ENCODE data around the gene ZNF467. TPM values are rescaled to one million over a fixed set of nuclear protein-coding genes. Genes with fewer than 3 reads are reported as not detected.

Gene ZNF467
- total RNA-seq, 5 donors from 2014 or later (not counting 1 experiment from before 2014, with no cell fraction given) = 3.0 to 5.3 (median 4.5) TPM

DNA sequence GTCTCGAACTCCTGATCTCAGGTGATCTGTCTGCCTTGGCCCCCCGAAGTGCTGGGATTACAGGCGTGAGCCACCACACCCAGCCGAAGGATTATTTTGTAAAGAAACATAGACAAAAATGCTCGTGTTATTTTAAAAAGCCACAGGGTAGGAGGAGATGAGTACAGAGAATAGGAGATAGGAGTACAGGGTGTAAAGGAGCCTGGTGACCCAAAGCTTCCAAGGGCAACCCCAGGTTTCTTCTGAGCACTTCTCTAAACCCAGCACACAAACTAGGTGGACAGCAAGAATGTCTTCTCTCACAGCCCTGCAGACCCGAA is 54.7 kb downstream of the ZNF467 start:
- H3K36me3 Mint-ChIP-seq = peaks cover 24% of the 10 kb centered on the region
- H3K36me3 ChIP-seq (ENCODE audit: control insufficient read depth in 2 of 2, extremely low read depth in 1 of 2, insufficient read depth in 1 of 2, low read length in 1 of 2) = peaks cover 14 to 24% of the 10 kb centered on the region in 2 donors
- ATAC-seq (replicated peaks in 1 of 4) (no peak), DNase-seq (no peak)
- no peaks in the 10 kb centered on the region for H3K9me3 ChIP-seq
- no peak overlapping the region for H3K27ac Mint-ChIP-seq
- 100% methylated on average over 3 of the region's 6 CpGs for WGBS (ENCODE audit: insufficient coverage)
- no peak overlapping the region for H3K4me3 Mint-ChIP-seq
- peaks cover 0 to 28% of the 10 kb centered on the region in 2 experiments for H3K4me1 ChIP-seq (ENCODE audit: control insufficient read depth in 1 of 2, extremely low read depth in 1 of 2, insufficient read depth in 2 of 2, low read length in 2 of 2)
- peaks cover 19 to 28% (median 24%) of the 10 kb centered on the region in 3 donors for H3K4me1 Mint-ChIP-seq
- H3K27ac ChIP-seq (ENCODE audit: low read length) = no peak overlapping the region
- peaks cover 0 to 6% of the 10 kb centered on the region in 2 experiments for H3K27me3 ChIP-seq (replicated peaks in 1 of 2; ENCODE audit: control insufficient read depth in 2 of 2, extremely low read depth in 1 of 2, insufficient read depth in 2 of 2, low read length in 1 of 2)
- no peaks in the 10 kb centered on the region for H3K27me3 Mint-ChIP-seq
- H3K4me3 ChIP-seq (ENCODE audit: control insufficient read depth in 1 of 2, extremely low read depth in 1 of 2, low read length in 1 of 2) = no peak overlapping the region
- POLR2A ChIA-PET = no interaction called here
- CTCF ChIA-PET = no interaction called here
- H3K9me3 Mint-ChIP-seq = no peaks in the 10 kb centered on the region

GRCh38 chr7:149717481-149717880 is 55.9 kb downstream of the ZNF467 start:
- Histone ChIP-seq H3K4me3 (ENCODE audit: control insufficient read depth in 1 of 2, extremely low read depth in 1 of 2, low read length in 1 of 2) (no peak overlapping the region), H3K27me3 (replicated peaks in 1 of 2; ENCODE audit: control insufficient read depth in 2 of 2, extremely low read depth in 1 of 2, insufficient read depth in 2 of 2, low read length in 1 of 2) (peaks cover 0 to 8% of the 10 kb centered on the region in 2 experiments), H3K36me3 (ENCODE audit: control insufficient read depth in 2 of 2, extremely low read depth in 1 of 2, insufficient read depth in 1 of 2, low read length in 1 of 2) (peaks cover 10 to 12% of the 10 kb centered on the region in 2 donors), H3K4me1 (ENCODE audit: control insufficient read depth in 1 of 2, extremely low read depth in 1 of 2, insufficient read depth in 2 of 2, low read length in 2 of 2) (peaks cover 0 to 30% of the 10 kb centered on the region in 2 experiments), H3K27ac (ENCODE audit: low read length) (no peak overlapping the region), H3K9me3 (no peaks in the 10 kb centered on the region)
- no peak for DNase-seq
- ChIA-PET POLR2A (no interaction called here), CTCF (no interaction called here)
- H3K4me3 Mint-ChIP-seq = no peak overlapping the region
- no peak for ATAC-seq (replicated peaks in 1 of 4)
- H3K27me3 Mint-ChIP-seq = no peaks in the 10 kb centered on the region
- H3K9me3 Mint-ChIP-seq = no peaks in the 10 kb centered on the region
- 95% methylated on average over 5 of the region's 5 CpGs for WGBS (ENCODE audit: insufficient coverage)
- peak overlapping the region in 1 of 2 donors; percentile 42 for H3K27ac Mint-ChIP-seq
- peaks cover 16% of the 10 kb centered on the region for H3K36me3 Mint-ChIP-seq
- H3K4me1 Mint-ChIP-seq = peaks cover 19 to 33% (median 24%) of the 10 kb centered on the region in 3 donors

GRCh38 chr7:149716932-149717307 is 56.5 kb downstream of the ZNF467 start:
- ChIA-PET CTCF (no interaction called here), POLR2A (interaction anchor here in 1 of 2 donors (0.6 kb wide), 1 partner anchor 110 kb away, joined by 3 read pairs; no protein-coding TSS in a partner anchor)
- Histone ChIP-seq H3K36me3 (ENCODE audit: control insufficient read depth in 2 of 2, extremely low read depth in 1 of 2, insufficient read depth in 1 of 2, low read length in 1 of 2) (peaks cover 7 to 10% of the 10 kb centered on the region in 2 donors), H3K27me3 (replicated peaks in 1 of 2; ENCODE audit: control insufficient read depth in 2 of 2, extremely low read depth in 1 of 2, insufficient read depth in 2 of 2, low read length in 1 of 2) (peaks cover 0 to 8% of the 10 kb centered on the region in 2 experiments), H3K4me3 (ENCODE audit: control insufficient read depth in 1 of 2, extremely low read depth in 1 of 2, low read length in 1 of 2) (no peak overlapping the region), H3K27ac (ENCODE audit: low read length) (no peak overlapping the region), H3K9me3 (no peaks in the 10 kb centered on the region), H3K4me1 (ENCODE audit: control insufficient read depth in 1 of 2, extremely low read depth in 1 of 2, insufficient read depth in 2 of 2, low read length in 2 of 2) (peaks cover 0 to 30% of the 10 kb centered on the region in 2 experiments)
- Mint-ChIP-seq H3K4me3 (peak overlapping the region; percentile 85 to 86 (median 85)), H3K27me3 (no peaks in the 10 kb centered on the region), H3K36me3 (peaks cover 16% of the 10 kb centered on the region), H3K9me3 (peaks cover 0 to 1% (median under 1%) of the 10 kb centered on the region in 3 donors), H3K27ac (peak overlapping the region; percentile 86 to 92), H3K4me1 (peaks cover 19 to 33% (median 24%) of the 10 kb centered on the region in 3 donors)
- ATAC-seq (replicated peaks in 1 of 4) = no peak
- whole genome bisulfite sequencing (ENCODE audit: insufficient coverage) = 95% methylated on average over 4 of the region's 4 CpGs
- no peak for DNase-seq

DNA sequence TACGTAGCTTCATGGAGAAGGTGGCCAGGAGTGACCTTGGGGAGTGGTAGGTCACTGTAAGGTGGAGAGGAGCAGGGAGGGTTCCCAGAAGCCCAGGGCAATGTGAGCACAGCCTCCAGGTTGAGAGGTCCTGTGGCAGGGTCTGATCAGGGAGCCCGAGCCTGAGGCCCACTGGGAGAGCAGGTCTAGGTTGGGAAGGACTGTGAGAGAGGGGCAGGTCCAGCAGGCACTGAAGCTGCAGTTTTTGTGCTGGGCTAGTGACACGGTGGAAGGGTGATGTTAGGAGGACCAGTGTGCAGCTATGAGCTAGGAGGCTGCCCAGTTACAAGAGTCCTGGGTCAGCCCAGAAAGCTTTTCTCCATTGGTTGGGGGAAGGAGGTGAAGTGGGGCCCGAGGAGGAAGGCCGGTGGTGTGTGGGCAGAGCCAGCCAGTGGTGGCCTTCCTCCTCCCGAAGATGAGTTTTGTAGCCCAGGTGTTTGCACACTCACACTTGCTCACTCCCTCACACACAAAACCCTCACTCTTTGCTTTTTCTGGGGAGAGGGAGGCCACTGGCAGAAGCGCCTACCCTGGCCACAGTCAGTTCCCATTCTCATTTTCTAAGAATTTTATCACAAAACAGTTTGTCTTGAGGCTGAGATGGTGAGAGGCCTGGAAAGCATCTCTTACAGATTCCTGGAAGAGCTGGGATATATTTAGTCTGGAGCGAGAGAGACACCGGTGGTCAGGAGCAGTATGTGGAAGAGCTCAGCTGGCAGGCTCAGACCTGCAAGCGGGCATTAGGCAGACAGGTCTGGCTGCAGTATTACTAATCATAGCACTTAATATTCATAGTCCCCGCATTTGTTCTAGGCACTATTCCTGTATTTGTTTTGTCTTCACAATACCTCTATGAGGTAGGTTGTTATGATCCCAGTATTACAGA is 57.1 kb downstream of the ZNF467 start:
- ATAC-seq (replicated peaks in 1 of 4) (no peak), DNase-seq (no peak)
- H3K27me3 ChIP-seq (replicated peaks in 1 of 2; ENCODE audit: control insufficient read depth in 2 of 2, extremely low read depth in 1 of 2, insufficient read depth in 2 of 2, low read length in 1 of 2) = peaks cover 0 to 8% of the 10 kb centered on the region in 2 experiments
- CTCF ChIA-PET = interaction anchor here in 1 of 2 donors (1.3 kb wide), 1 partner anchor 54 kb away, joined by 3 read pairs; no protein-coding TSS in a partner anchor
- H3K9me3 ChIP-seq = no peaks in the 10 kb centered on the region
- H3K4me1 ChIP-seq (ENCODE audit: control insufficient read depth in 1 of 2, extremely low read depth in 1 of 2, insufficient read depth in 2 of 2, low read length in 2 of 2) = peaks cover 0 to 30% of the 10 kb centered on the region in 2 experiments
- WGBS (ENCODE audit: insufficient coverage) = 100% methylated on average over 4 of the region's 11 CpGs
- H3K36me3 Mint-ChIP-seq = peaks cover 12% of the 10 kb centered on the region
- peaks cover under 1 to 8% (median 7%) of the 10 kb centered on the region in 3 donors for H3K9me3 Mint-ChIP-seq
- no peaks in the 10 kb centered on the region for H3K27me3 Mint-ChIP-seq
- peak overlapping the region; percentile 86 to 92 for H3K27ac Mint-ChIP-seq
- peaks cover 19 to 33% (median 24%) of the 10 kb centered on the region in 3 donors for H3K4me1 Mint-ChIP-seq
- peak overlapping the region; percentile 85 to 86 (median 85) for H3K4me3 Mint-ChIP-seq
- H3K4me3 ChIP-seq (ENCODE audit: control insufficient read depth in 1 of 2, extremely low read depth in 1 of 2, low read length in 1 of 2) = peak overlapping the region in 1 of 2 donors; percentile 63
- POLR2A ChIA-PET = interaction anchor here (0.6 kb wide), 2 partner anchors 12 to 110 kb away, joined by 3 read pairs; no protein-coding TSS in a partner anchor
- H3K36me3 ChIP-seq (ENCODE audit: control insufficient read depth in 2 of 2, extremely low read depth in 1 of 2, insufficient read depth in 1 of 2, low read length in 1 of 2) = peaks cover 3 to 5% of the 10 kb centered on the region in 2 donors
- peak overlapping the region; percentile 72 for H3K27ac ChIP-seq (ENCODE audit: low read length)

GRCh38 chr7:149715476-149715875 is 57.9 kb downstream of the ZNF467 start:
- H3K27me3 ChIP-seq (replicated peaks in 1 of 2; ENCODE audit: control insufficient read depth in 2 of 2, extremely low read depth in 1 of 2, insufficient read depth in 2 of 2, low read length in 1 of 2) = peaks cover 0 to 8% of the 10 kb centered on the region in 2 experiments
- Mint-ChIP-seq H3K4me3 (peak overlapping the region; percentile 85 to 86 (median 85)), H3K36me3 (peaks cover 5% of the 10 kb centered on the region), H3K27me3 (no peaks in the 10 kb centered on the region), H3K9me3 (peaks cover 5 to 14% (median 12%) of the 10 kb centered on the region in 3 donors), H3K4me1 (peaks cover 19 to 33% (median 24%) of the 10 kb centered on the region in 3 donors), H3K27ac (peak overlapping the region; percentile 86 to 92)
- ChIA-PET POLR2A (interaction anchor here in 1 of 2 donors (0.6 kb wide), 1 partner anchor 11 kb away, joined by 3 read pairs; no protein-coding TSS in a partner anchor), CTCF (interaction anchor here in 1 of 2 donors (1.3 kb wide), 1 partner anchor 53 kb away, joined by 3 read pairs; no protein-coding TSS in a partner anchor)
- DNase-seq (no peak), ATAC-seq (replicated peaks in 1 of 4) (no peak)
- no peaks in the 10 kb centered on the region for H3K9me3 ChIP-seq
- peak overlapping the region; percentile 63 for H3K4me3 ChIP-seq (ENCODE audit: control insufficient read depth in 1 of 2, extremely low read depth in 1 of 2, low read length in 1 of 2)
- peaks cover 0 to 28% of the 10 kb centered on the region in 2 experiments for H3K4me1 ChIP-seq (ENCODE audit: control insufficient read depth in 1 of 2, extremely low read depth in 1 of 2, insufficient read depth in 2 of 2, low read length in 2 of 2)
- peak overlapping the region; percentile 72 for H3K27ac ChIP-seq (ENCODE audit: low read length)
- peaks cover 0 to 5% of the 10 kb centered on the region in 2 donors for H3K36me3 ChIP-seq (ENCODE audit: control insufficient read depth in 2 of 2, extremely low read depth in 1 of 2, insufficient read depth in 1 of 2, low read length in 1 of 2)
- 54% methylated on average over 8 of the region's 8 CpGs for WGBS (ENCODE audit: insufficient coverage)

GRCh38 chr7:149714910-149715471 is 58.4 kb downstream of the ZNF467 start:
- DNase-seq (peak in 25 of 35 experiments; percentile 10 to 67 (median 31)), ATAC-seq (replicated peaks in 1 of 4) (peak; percentile 9 to 35 (median 29))
- Mint-ChIP-seq H3K4me3 (peak overlapping the region; percentile 85 to 86 (median 85)), H3K27me3 (no peaks in the 10 kb centered on the region), H3K4me1 (peaks cover 19 to 33% (median 24%) of the 10 kb centered on the region in 3 donors), H3K9me3 (peaks cover 5 to 14% (median 12%) of the 10 kb centered on the region in 3 donors), H3K27ac (peak overlapping the region; percentile 86 to 92), H3K36me3 (peaks cover under 1% of the 10 kb centered on the region)
- ChIA-PET POLR2A (no interaction called here), CTCF (interaction anchor here in 1 of 2 donors (1.3 kb wide), 1 partner anchor 52 kb away, joined by 3 read pairs; no protein-coding TSS in a partner anchor)
- H3K27me3 ChIP-seq (replicated peaks in 1 of 2; ENCODE audit: control insufficient read depth in 2 of 2, extremely low read depth in 1 of 2, insufficient read depth in 2 of 2, low read length in 1 of 2) = peaks cover 0 to 8% of the 10 kb centered on the region in 2 experiments
- H3K36me3 ChIP-seq (ENCODE audit: control insufficient read depth in 2 of 2, extremely low read depth in 1 of 2, insufficient read depth in 1 of 2, low read length in 1 of 2) = peaks cover 0 to 5% of the 10 kb centered on the region in 2 donors
- H3K9me3 ChIP-seq = no peaks in the 10 kb centered on the region
- peak overlapping the region; percentile 72 for H3K27ac ChIP-seq (ENCODE audit: low read length)
- peak overlapping the region; percentile 63 for H3K4me3 ChIP-seq (ENCODE audit: control insufficient read depth in 1 of 2, extremely low read depth in 1 of 2, low read length in 1 of 2)
- H3K4me1 ChIP-seq (ENCODE audit: control insufficient read depth in 1 of 2, extremely low read depth in 1 of 2, insufficient read depth in 2 of 2, low read length in 2 of 2) = peaks cover 0 to 24% of the 10 kb centered on the region in 2 experiments
- WGBS (ENCODE audit: insufficient coverage) = 2% methylated on average over 36 of the region's 48 CpGs
